GM12891 (cell line): ENCODE data around the gene ACTR5.
"Not testable (repeated sequence)": the region's sequence is repeated elsewhere in the genome, so short reads cannot be mapped to it uniquely, and the experiment has no call there.

ENCODE experiments used
- DNase-seq: peaks from one replicate; pipeline ENCODE4 v3.0.0; 2011; ENCODE audit warnings: low spot score; ENCODE audit not compliant: insufficient read length
- FAIRE-seq: peaks from 2 replicates; lab custom pipeline; 2011; peaks lifted over from hg19 to GRCh38; lab: Jason Lieb, UNC
- PAX5 ChIP-seq: IDR thresholded peaks from 2 replicates; pipeline ENCODE4 v1.6.1; 2011; ENCODE audit warnings: low read length, moderate library complexity, mild to moderate bottlenecking; ENCODE audit not compliant: insufficient read depth, severe bottlenecking
- POLR2A ChIP-seq: IDR thresholded peaks from 2 replicates; pipeline ENCODE4 v1.6.1; 2011; ENCODE audit warnings: low read depth, low read length, control low read depth
- POLR2AphosphoS5 ChIP-seq: IDR thresholded peaks from 2 replicates; pipeline ENCODE4 v1.6.1; 2011; ENCODE audit warnings: low read depth, low read length, control low read depth
- POU2F2 ChIP-seq: IDR thresholded peaks from 2 replicates; pipeline ENCODE4 v1.6.1; 2011; ENCODE audit warnings: low read depth, mild to moderate bottlenecking, control low read depth, low read length, moderate library complexity
- SPI1 ChIP-seq: IDR thresholded peaks from 2 replicates; pipeline ENCODE4 v1.6.1; 2011; ENCODE audit warnings: low read depth, low read length, control low read depth
- TAF1 ChIP-seq: IDR thresholded peaks from 2 replicates; pipeline ENCODE4 v1.6.1; 2011; ENCODE audit warnings: low read depth, low read length, control low read depth

Gene ACTR5

DNA sequence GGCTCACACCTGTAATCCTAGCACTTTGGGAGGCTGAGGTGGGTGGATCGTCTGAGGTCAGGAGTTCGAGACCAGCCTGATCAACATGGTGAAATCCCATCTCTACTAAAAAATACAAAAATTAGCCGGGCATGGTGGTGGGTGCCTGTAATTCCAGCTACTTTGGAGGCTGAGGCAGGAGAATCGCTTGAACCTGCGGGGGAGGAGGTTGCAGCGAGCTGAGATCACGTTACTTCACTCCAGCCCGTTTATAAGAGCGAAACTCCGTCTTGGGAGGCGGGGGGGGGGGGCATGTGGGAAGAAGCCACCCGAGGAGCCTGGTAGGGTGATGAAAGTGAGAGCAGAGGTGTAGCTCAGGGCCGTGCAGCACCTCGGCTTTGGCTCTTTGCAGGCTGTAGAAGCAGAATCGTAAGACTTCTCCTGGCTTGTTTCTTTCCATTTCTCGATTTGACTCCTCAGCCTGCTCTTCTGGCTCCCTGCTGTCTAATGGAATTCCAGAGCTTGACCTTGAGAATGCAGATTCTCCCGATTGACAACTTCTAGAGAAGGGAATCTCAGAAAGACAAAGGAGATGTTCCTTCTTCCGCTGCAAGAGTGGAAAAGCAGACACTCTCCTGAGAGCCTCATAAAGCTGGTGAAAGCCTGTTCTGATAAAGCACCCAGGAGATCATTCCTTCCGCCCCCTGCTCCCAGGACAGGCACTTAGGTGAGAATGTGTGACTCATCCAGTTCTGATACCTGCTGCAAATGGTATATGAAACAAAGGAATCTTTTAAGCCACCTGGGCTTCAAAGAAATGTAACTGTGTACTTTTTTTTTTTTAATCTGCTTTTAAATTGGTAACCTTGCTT is 31.2 kb downstream of the ACTR5 start:
- no peak for DNase-seq
- no peak for FAIRE-seq
- TF ChIP-seq POLR2AphosphoS5 (no peak), TAF1 (no peak), POU2F2 (no peak), SPI1 (no peak), POLR2A (no peak), PAX5 (no peak)

DNA sequence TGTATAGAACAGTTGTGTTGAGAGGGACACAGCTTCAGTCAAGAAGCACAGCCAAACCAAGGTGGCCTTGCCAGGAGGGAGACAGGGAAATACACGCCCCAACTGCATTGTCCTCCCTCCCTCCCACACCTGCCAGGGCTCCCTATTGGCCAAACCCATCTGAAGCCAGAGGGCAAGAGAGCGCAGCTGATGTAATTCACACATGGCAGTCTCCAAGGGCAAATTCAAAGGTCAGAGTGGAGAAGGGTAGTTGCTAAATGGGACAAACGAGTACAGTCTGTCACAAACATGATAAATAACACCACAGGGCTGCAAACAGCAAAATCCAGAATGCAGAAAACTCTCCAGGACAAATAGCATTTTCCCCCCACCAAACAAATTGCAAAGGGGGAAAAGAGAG is 34.0 kb downstream of the ACTR5 start:
- FAIRE-seq: no peak

DNA sequence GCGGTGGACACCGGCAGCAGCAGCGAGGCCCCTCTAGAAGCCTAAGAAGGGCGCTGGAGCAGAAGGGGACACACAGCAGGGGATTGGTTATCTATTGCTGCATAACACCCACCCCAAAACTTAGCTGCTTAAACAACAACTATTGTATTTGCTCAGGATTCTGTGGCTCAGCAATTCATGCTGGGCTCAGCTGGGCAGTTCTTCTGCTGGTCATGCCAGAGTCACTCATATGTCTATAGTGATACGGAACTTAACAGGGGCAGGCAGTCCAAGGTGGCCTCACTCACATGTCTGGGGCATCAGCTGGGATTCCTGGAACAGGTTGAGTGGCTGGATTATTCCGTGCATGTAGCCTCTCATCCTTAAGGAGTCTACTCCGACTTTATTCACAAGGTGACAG is 39.6 kb downstream of the ACTR5 start:
- FAIRE-seq (no peak), DNase-seq (no peak)
- TF ChIP-seq POLR2A (no peak), POU2F2 (no peak), PAX5 (no peak), SPI1 (no peak), TAF1 (no peak), POLR2AphosphoS5 (no peak)

More for the DNA sequence above, 34.0 kb downstream of the ACTR5 start:
- DNase-seq: no peak
- no peak for TF ChIP-seq POLR2A
- no peak for TF ChIP-seq POU2F2
- no peak for TF ChIP-seq PAX5
- no peak for TF ChIP-seq SPI1
- no peak for TF ChIP-seq TAF1
- TF ChIP-seq POLR2AphosphoS5: no peak

DNA sequence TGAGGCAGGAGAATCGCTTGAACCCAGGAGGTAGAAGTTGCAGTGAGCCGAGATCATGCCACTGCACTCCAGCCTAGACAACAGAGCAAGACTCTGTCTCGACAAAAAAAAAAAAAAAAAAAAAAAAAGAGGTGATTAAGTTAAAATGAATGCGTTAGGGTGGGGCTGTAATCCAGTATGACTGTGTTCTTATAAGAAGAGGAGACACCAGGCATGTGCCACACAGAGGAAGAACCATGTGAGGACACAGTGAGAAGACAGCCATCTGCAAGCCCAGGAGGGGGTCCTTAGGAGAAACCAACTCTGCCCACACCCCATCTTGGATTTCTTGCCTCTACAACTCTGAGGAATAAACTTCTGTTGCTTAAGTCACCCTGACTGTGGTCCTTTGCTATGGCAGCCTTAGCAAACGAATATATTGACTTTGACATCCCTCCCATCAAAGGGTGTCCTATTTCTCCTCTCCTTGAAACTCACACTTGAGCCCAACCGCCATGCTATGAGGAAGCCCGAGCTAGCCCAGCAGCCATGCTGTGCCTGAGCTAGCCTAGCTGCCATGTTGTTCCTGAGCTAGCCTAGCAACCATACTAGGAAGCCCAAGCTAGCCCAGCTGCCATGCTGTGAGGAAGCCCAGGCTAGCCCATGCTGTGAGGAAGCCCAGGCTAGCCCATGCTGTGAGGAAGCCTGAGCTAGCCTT is 41.4 kb downstream of the ACTR5 start:
- TF ChIP-seq POLR2A (no peak), POU2F2 (no peak), POLR2AphosphoS5 (no peak), TAF1 (no peak), PAX5 (no peak), SPI1 (no peak)
- FAIRE-seq (no peak), DNase-seq (no peak)

DNA sequence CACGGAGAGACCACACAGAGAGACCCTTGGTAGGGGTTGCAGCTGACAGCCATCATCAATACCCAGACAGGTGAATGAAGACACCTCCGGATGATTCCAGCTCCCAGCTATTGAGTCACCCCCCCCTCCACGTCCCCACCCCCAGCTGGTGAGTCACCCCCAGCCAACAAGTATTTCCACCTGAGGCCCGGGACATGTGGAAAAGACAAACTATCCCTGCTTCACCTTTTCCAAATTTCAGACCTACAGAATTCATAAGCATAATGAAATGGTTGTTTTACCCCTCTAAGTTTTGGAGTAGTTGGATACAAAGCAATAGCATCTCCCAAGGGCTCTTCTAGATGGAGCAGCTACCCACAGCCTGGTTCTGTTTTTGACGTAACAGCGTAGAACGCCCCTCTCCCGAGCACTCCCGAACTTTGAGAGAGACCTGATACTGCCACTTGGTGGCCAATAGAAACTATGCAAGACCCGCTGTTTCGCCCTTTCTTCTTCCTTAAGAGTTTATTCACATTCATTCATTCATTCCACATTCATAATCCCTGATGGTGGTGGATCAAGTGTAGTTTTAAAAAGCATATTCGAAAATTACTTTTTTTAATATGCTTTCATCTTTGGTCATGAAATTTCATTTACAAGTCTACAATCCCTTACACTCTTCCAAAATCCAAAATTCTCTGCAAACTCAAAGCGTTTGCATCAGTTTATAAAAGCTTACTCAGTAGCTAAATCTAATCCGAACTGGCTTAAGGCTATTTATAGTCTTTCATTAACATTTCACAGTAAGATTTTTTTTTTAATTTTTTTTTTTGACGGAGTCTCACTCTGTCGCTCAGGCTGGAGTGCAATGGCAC is 42.2 kb downstream of the ACTR5 start:
- DNase-seq (no peak), FAIRE-seq (no peak)
- no peak for TF ChIP-seq TAF1
- no peak for TF ChIP-seq PAX5
- no peak for TF ChIP-seq POU2F2
- no peak for TF ChIP-seq SPI1
- no peak for TF ChIP-seq POLR2AphosphoS5
- no peak for TF ChIP-seq POLR2A

DNA sequence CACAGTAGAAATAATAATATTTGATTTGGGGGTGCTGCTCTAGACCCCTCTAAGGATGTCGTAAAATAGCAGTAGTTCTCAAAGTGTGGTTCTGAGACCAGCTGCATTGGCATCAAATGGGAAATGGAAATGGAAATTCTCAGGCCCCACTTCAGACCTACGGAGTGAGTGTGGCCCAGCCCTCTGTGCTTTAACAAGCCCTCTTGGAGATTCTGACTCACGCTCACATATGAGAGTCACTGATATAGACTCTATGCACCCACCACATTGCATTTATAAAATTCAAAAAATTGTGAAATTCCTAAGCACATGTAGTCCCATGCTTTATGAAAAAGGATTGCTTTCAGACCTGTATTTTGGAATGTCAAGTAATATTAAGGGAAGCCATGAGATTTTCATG is 43.0 kb downstream of the ACTR5 start:
- FAIRE-seq: no peak
- DNase-seq: no peak
- TF ChIP-seq POLR2AphosphoS5 (no peak), TAF1 (no peak), POLR2A (no peak), POU2F2 (no peak), PAX5 (no peak), SPI1 (no peak)

DNA sequence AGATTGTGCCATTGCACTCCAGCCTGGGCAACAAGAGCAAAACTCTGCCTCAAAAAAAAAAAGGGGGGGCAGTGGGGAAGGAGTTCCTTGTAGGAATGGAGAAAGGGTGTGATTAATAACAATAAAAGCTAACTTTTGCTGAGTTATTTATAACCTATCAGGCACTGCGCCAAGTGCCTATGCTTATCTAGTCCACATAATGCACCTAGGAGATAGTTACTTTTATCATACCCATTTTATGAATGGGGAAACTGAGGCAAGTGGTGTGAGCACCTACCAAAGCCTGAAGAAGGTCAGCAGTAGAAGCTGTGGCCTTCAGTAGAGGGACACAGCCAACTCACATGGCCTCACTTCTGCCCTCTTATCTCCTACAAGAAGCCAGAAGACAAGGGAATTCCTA is 43.7 kb downstream of the ACTR5 start:
- TF ChIP-seq SPI1: no peak
- no peak for TF ChIP-seq POLR2A
- no peak for TF ChIP-seq POLR2AphosphoS5
- DNase-seq (no peak), FAIRE-seq (no peak)

DNA sequence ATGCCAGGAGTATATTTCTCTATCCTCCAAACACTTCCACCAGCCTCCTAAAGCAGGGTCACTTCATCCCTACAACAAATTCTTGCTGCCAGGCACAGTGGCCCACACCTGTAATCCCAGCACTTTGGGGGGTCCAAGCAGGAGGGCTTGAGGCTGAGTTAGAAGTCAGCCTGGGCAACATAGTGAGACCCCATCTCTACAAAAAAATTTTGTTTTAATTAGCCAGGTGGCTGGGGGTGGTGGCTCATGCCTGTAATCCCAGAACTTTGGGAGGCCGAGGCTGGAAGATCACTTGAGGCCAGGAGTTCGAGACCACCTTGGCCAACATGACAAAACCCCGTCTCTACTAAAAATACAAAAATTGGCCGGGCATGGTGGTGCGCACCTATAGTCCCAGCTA is 45.8 kb downstream of the ACTR5 start:
- not testable (repeated sequence) for DNase-seq, FAIRE-seq

DNA sequence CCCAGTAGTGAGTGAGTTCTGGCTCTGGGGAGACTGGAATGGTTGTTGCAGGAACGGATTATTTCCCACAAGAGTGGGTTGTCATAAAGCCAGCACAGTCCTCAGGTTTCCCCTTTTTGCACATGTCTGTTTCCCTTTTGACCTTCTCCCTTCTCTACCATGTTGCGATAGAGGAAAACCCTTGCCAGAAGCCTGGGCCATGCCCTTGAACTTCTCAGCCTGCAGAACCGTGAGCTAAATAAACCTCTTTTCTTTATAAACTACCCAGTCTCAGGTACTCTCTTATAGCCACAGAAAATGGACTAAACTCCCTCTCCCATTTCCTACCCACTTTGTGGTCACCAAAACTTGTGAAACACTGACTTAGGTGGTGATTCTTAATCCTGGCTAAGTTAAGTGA is 50.0 kb downstream of the ACTR5 start:
- FAIRE-seq: no peak
- DNase-seq: no peak
- TF ChIP-seq SPI1: no peak
- TF ChIP-seq POU2F2: no peak
- TF ChIP-seq PAX5: no peak
- TF ChIP-seq POLR2A: no peak
- no peak for TF ChIP-seq POLR2AphosphoS5
- no peak for TF ChIP-seq TAF1

DNA sequence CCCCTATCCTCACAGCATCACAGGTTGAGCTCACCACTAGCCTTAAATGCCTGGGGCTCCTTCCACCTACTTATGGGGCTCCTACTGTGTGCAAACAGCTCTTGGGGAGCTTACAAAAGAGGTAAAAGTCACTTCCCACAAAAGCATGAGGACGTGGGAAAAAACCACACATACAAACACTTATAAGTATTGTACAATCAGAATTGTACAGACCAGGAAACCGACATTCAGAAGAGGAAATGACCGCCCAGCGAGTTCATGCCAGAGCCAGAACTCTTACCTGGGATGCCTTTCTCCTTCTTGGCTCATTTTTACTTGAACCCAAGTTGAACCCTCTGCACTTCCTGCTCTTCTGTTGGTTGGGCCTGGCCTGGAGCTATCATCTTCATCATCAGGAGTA is 50.9 kb downstream of the ACTR5 start:
- DNase-seq: no peak
- TF ChIP-seq SPI1 (no peak), TAF1 (no peak), POU2F2 (no peak), POLR2AphosphoS5 (no peak), PAX5 (no peak), POLR2A (no peak)
- no peak for FAIRE-seq
